22Rv1 (cell line): ENCODE measurements around the gene EOLA2.

Experiments used
- CTCF ChIP-seq: fragments of 450-650 bp; IDR thresholded peaks from 2 replicates; pipeline ENCODE4 v1.5.1; 2017; ENCODE audit warnings: mild to moderate bottlenecking
- ZFX ChIP-seq: fragments of 450-650 bp; IDR thresholded peaks from 2 replicates; pipeline ENCODE4 v1.6.1; 2017; ENCODE audit warnings: antibody characterized with exemption, borderline replicate concordance

- TF ChIP-seq CTCF (no peak), ZFX (no peak)
Observed at GRCh38 chrX:149939905-149940673, 1.8 kb upstream of the EOLA2 start.
